Cardiac fibroblast (primary cell): ENCODE measurements around the gene GORASP2.

ENCODE experiments used
- DNase-seq, 2 donors: peaks; one replicate each; pipeline versions ENCODE4 v3.0.0 to v3.0.0-alpha.2; 2010; ENCODE audit warnings: low read depth in 2 of 2
- H3K4me3 ChIP-seq, 2 donors: replicated peaks in 1 of 2; 1 replicate in 1 of 2; 2 replicates in 1 of 2; pipeline ENCODE4 v1.5.1; 2011; ENCODE audit warnings: low read depth in 2 of 2, low read length in 2 of 2, mild to moderate bottlenecking in 2 of 2, moderate library complexity in 1 of 2
- TF ChIP-seq, protein P1 (sequence below): IDR thresholded peaks from one replicate; pipeline ENCODE4 v1.5.1; 2011; ENCODE audit warnings: low read depth, mild to moderate bottlenecking, low read length, inconsistent platforms

Gene GORASP2

DNA sequence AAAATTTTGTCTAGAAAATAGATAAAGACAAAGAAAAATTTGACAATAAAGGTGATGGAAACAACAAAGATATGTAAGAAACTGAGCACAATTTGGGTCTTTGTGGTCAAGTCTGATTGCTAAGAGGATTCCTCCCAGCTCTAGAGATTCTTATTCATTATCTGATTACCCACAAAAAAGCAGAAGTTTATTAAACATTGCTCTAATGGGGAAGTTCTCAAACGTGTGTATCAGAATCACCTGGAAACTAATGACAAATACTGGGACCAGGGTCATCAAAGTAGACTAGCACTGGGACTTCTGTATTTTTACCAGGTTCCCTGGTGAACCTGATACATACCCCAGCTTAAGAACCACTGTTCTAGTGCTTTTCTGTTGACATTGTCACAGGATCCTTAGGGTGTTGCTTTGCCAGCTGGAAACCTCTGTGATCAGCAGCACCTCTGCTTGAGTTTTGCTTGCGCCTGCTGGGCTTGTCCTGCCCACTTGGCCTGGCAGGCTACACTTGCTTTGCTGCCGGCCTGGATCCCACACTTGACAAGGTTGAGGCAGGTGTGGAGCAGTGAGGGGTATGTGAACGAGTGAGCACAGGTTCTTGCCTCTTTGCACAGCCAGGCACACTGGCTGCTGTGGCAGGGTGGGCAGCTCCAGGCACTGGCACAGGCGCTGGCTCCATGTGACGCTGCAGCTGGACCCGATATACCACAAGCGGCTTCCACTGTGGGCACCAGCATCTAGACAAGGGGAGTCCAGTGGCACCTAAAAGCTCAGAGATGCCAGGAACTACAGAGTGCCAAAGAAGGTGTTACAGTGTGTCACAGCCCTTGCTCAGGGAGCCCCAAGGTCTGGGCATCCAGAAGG is 6.2 kb upstream of the GORASP2 start:
- no peak for DNase-seq

DNA sequence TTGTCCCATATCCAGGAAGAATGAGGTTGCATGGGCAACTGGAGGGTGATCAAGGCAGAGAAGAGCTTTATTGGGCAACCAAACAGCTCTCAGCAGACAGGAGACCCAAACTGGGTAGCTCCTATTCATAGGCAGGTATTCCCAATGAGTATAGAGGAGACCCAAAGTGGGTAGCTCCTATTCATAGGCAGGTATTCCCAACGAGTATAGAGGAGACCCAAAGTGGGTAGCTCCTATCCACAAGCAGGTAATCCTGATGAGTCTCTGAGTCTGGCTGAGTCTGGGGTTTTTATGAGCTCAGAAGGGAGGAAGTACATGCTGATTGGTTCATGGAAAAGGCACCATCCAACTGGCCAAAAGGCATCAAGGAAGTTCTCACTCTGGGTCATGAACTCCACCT is 5.3 kb upstream of the GORASP2 start:
- H3K4me3 ChIP-seq = no peak overlapping the region
- DNase-seq = no peak
- TF ChIP-seq, protein P1, sequence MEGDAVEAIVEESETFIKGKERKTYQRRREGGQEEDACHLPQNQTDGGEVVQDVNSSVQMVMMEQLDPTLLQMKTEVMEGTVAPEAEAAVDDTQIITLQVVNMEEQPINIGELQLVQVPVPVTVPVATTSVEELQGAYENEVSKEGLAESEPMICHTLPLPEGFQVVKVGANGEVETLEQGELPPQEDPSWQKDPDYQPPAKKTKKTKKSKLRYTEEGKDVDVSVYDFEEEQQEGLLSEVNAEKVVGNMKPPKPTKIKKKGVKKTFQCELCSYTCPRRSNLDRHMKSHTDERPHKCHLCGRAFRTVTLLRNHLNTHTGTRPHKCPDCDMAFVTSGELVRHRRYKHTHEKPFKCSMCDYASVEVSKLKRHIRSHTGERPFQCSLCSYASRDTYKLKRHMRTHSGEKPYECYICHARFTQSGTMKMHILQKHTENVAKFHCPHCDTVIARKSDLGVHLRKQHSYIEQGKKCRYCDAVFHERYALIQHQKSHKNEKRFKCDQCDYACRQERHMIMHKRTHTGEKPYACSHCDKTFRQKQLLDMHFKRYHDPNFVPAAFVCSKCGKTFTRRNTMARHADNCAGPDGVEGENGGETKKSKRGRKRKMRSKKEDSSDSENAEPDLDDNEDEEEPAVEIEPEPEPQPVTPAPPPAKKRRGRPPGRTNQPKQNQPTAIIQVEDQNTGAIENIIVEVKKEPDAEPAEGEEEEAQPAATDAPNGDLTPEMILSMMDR = no peak

More for the DNA sequence above, 6.2 kb upstream of the GORASP2 start:
- H3K4me3 ChIP-seq = no peak overlapping the region
- TF ChIP-seq, protein P1 = no peak

DNA sequence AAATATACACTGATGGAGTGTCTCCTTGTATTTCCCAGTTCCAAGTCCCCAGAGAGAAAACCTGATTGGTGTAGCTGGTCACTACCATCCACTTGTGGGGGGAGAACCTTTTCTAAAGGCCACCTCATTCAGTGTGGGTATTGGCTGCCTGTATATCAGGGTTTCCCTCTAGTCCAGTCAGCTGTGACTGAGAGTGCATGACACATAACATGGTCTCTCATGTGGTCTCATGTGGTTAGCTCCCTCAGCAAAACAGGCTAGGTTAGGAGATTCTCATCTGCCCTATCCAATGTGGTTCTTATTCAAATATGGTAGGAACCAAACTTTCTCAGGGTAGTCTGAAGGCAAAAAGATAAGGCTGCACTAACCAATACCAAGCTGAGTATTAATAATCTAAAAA is 4.1 kb upstream of the GORASP2 start:
- no peak for DNase-seq
- no peak overlapping the region for H3K4me3 ChIP-seq
- TF ChIP-seq, protein P1 = no peak

DNA sequence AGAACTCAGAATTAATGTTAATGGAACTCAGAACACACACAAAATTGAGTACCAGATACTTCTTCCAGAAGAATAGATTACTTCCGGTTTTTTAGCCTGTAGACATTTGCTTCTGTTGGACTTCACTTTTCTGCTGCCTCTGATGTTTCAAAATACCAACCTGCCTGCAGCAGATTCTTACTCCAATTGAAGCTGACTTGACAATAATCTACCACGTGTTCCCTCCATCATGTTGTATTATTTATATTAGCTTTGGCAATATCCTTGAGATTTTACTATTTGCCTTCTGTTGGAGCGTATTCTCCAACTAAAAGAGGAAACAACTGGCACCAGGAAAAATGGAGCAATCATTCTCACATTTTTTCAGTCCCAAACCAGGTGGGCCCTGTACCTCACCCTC is 3.1 kb upstream of the GORASP2 start:
- H3K4me3 ChIP-seq = no peak overlapping the region
- TF ChIP-seq, protein P1 = no peak
- DNase-seq = no peak

DNA sequence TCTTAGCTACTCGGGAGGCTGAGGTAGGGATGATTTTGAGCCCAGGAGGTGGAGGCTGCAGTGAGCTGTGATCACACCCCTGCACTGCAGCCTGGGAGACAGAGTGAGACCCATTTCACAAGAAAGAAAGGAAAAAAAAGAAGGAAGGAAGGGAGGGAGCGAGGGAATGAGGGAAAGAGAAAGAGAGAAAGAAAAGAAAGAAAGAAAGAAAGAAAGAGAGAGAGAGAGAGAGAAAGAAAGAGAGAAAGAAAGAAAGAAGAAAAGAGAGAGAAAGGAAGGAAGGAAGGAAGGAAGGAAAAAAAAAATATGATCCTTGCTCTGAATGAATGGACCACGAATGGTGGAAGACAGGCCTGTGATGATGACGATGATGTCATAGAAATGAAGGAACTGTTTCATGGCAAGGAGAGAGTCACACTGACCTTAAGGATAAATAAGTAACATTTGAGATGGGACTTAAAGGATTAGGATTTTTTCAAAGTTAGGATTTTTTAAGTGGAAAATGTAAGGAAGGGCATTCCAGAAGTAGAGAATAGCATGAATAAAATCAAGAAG is 2.2 kb upstream of the GORASP2 start:
- TF ChIP-seq, protein P1 = no peak
- no peak overlapping the region for H3K4me3 ChIP-seq
- DNase-seq = no peak

DNA sequence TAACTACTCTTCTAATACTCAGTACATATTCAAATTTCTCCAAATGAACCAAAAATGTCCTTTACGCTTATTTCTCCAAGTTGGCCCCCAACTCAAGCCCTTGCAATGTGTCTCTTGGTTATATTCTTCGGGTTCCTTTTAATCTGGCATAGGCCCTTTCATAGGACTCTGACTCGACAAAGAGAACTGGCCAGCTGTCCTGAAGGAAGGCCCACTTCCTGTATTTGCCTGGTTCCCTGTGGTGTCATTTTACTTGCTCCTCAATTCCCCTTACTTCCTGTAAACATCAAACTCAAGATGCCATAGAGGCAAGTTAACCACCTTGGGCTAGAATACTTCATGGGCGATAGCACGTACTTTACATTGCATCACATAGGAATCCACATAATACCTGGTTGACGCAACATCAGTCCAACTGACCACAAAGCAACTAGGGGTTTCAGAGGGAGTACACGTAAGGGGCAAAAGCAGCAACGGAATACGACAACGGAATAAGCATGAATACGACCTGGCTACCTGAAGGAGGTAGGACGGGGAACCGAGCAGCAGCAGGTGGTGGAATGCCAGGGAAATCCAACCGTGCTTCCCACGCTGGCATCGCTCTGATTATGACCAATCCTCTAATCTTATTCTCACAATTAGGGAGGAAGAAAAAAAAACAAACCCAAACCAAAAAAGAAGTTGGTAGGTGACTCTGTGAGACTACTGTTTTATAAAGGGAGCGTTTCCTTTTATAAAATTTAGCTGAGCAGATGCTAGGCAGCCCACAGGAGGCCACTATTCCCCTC is 823 bp upstream of the GORASP2 start:
- TF ChIP-seq, protein P1 = no peak
- peak overlapping the region; percentile 21 to 39 for H3K4me3 ChIP-seq
- peak in 1 of 2 donors; percentile 13 for DNase-seq
